CD14-positive monocyte (primary cell): ENCODE data around the gene PTPRU. TPM values are rescaled to one million over a fixed set of nuclear protein-coding genes. Genes with fewer than 3 reads are reported as not detected.
A peak's percentile ranks its signal among the peaks of the same experiment; 100 is the strongest.

ENCODE experiments used
- DNase-seq, 3 donors: peaks; one replicate each; pipeline ENCODE4 v3.0.0-alpha.2; 2011 to 2022
- H2AFZ ChIP-seq: 2 replicates; pipeline ENCODE4 v1.6.0; 2012; ENCODE audit warnings: mild to moderate bottlenecking, low read depth, low read length, inconsistent platforms; ENCODE audit not compliant: insufficient read depth, poor library complexity, severe bottlenecking
- H3K27ac ChIP-seq, 2 donors: 1 replicate in 1 of 2; 2 replicates in 1 of 2; pipeline ENCODE4 v1.5.1; 2012 to 2013; ENCODE audit warnings: low read length in 2 of 2, control low read depth in 1 of 2, inconsistent platforms in 1 of 2, low read depth in 1 of 2, mild to moderate bottlenecking in 1 of 2
- H3K27me3 ChIP-seq, 2 donors: one replicate each; pipeline versions ENCODE4 v1.6.0 to v1.6.1; 2011 to 2013; ENCODE audit warnings: low read length in 2 of 2; ENCODE audit not compliant: control insufficient read depth in 2 of 2, insufficient read depth in 2 of 2
- H3K36me3 ChIP-seq, 2 donors: replicated peaks in 1 of 2; 1 replicate in 1 of 2; 2 replicates in 1 of 2; pipeline versions ENCODE4 v1.5.1 to v1.6.1; 2012 to 2013; ENCODE audit warnings: low read length in 2 of 2, control low read depth in 1 of 2, inconsistent platforms in 1 of 2, mild to moderate bottlenecking in 1 of 2; ENCODE audit not compliant: insufficient read depth in 2 of 2, control insufficient read depth in 1 of 2
- H3K4me1 ChIP-seq, 2 donors: 1 replicate in 1 of 2; 2 replicates in 1 of 2; pipeline versions ENCODE4 v1.5.1 to v1.6.1; 2012 to 2013; ENCODE audit warnings: low read length in 2 of 2, control low read depth in 1 of 2, inconsistent platforms in 1 of 2, mild to moderate bottlenecking in 1 of 2, moderate library complexity in 1 of 2; ENCODE audit not compliant: insufficient read depth in 2 of 2, control insufficient read depth in 1 of 2
- H3K4me2 ChIP-seq: replicated peaks from 2 replicates; pipeline ENCODE3; 2012; ENCODE audit warnings: low read length, moderate library complexity, mild to moderate bottlenecking; ENCODE audit not compliant: poor library complexity, severe bottlenecking; ENCODE audit errors: extremely low read depth
- H3K4me3 ChIP-seq, 3 experiments: fragments of 200-600 bp in 1 of 3; sonication (generic) in 1 of 3; replicated peaks in 1 of 3; 1 replicate in 2 of 3; 2 replicates in 1 of 3; pipeline ENCODE4 v1.5.1; 2011 to 2013; ENCODE audit warnings: low read length in 3 of 3, mild to moderate bottlenecking in 3 of 3, control low read depth in 2 of 3, low read depth in 2 of 3, inconsistent platforms in 1 of 3, moderate library complexity in 1 of 3
- H3K79me2 ChIP-seq: 2 replicates; pipeline ENCODE4 v1.6.0; 2012; ENCODE audit warnings: mild to moderate bottlenecking, control low read depth, inconsistent platforms, low read length, moderate library complexity; ENCODE audit not compliant: insufficient read depth
- H3K9ac ChIP-seq: 2 replicates; pipeline ENCODE4 v1.6.0; 2017; ENCODE audit warnings: low read length, mild to moderate bottlenecking; ENCODE audit not compliant: insufficient read depth, poor library complexity, severe bottlenecking
- H3K9me3 ChIP-seq, 2 donors: replicated peaks in 1 of 2; 1 replicate in 1 of 2; 2 replicates in 1 of 2; pipeline versions ENCODE4 v1.5.1 to v1.6.1; 2012 to 2013; ENCODE audit warnings: low read length in 2 of 2, control low read depth in 1 of 2; ENCODE audit not compliant: control insufficient read depth in 1 of 2, insufficient read depth in 1 of 2
- H4K20me1 ChIP-seq: 2 replicates; pipeline ENCODE4 v1.6.0; 2012; ENCODE audit warnings: mild to moderate bottlenecking, low read length, control low read depth, moderate library complexity; ENCODE audit not compliant: insufficient read depth
- H3K27ac Mint-ChIP-seq, 7 donors: one replicate each; pipeline ENCODE4 v1.8.0; 2020; ENCODE audit warnings: mild to moderate bottlenecking in 7 of 7, mixed read lengths in 7 of 7, moderate library complexity in 6 of 7, inconsistent platforms in 2 of 7
- H3K27me3 Mint-ChIP-seq, 3 donors: one replicate each; pipeline ENCODE4 v1.8.0; 2021 to 2022; ENCODE audit warnings: low read depth in 3 of 3, mild to moderate bottlenecking in 3 of 3, mixed read lengths in 3 of 3, moderate library complexity in 3 of 3, inconsistent platforms in 1 of 3
- H3K36me3 Mint-ChIP-seq, 2 donors: one replicate each; pipeline ENCODE4 v1.8.0; 2020; ENCODE audit warnings: mixed read lengths in 2 of 2, inconsistent platforms in 1 of 2, mild to moderate bottlenecking in 1 of 2
- H3K4me1 Mint-ChIP-seq: one replicate; pipeline ENCODE4 v1.8.0; 2020; ENCODE audit warnings: mild to moderate bottlenecking, mixed read lengths
- H3K4me3 Mint-ChIP-seq, 2 donors: one replicate each; pipeline ENCODE4 v1.8.0; 2020; ENCODE audit warnings: mild to moderate bottlenecking in 2 of 2, mixed read lengths in 2 of 2, moderate library complexity in 1 of 2
- H3K9me3 Mint-ChIP-seq, 7 donors: one replicate each; pipeline ENCODE4 v1.8.0; 2020 to 2022; ENCODE audit warnings: mixed read lengths in 7 of 7, mild to moderate bottlenecking in 6 of 7, moderate library complexity in 6 of 7, inconsistent platforms in 2 of 7
- CTCF ChIP-seq: fragments of 200-600 bp; IDR thresholded peaks from one replicate; pipeline ENCODE4 v1.8.0; 2022; ENCODE audit warnings: antibody characterized with exemption, mild to moderate bottlenecking
- WGBS: methylation state at CpG from one replicate; pipeline ENCODE4 v1.1.5; 2013; ENCODE audit warnings: missing lambda C conversion rate; ENCODE audit not compliant: insufficient coverage; 5-methylcytosine and 5-hydroxymethylcytosine counted together
- intact Hi-C, 2 donors: fragments of 100-400 bp; cut with micrococcal nuclease; formaldehyde crosslinking; loops; one replicate each; pipeline versions ENCODE4 v1.15.0 to v1.15.1; 2023
- polyA plus RNA-seq, 3 donors: library from polyadenylated mRNA; depleted of rRNA in 1 of 3; unstranded in 2 of 3; stranded (reverse) in 1 of 3; fragments of 300-500 nt in 2 of 3; fragments of >200 nt in 1 of 3; fragmentation: Illumina TruSeq in 2 of 3; gene quantifications; 1 replicate in 2 of 3; 2 replicates in 1 of 3; pipeline ENCODE4 v1.2.3, GENCODE V29; 2012 to 2021

Gene PTPRU
- polyA plus RNA-seq, 3 donors = 0.42 to 1.4 TPM; not detected in 1

DNA sequence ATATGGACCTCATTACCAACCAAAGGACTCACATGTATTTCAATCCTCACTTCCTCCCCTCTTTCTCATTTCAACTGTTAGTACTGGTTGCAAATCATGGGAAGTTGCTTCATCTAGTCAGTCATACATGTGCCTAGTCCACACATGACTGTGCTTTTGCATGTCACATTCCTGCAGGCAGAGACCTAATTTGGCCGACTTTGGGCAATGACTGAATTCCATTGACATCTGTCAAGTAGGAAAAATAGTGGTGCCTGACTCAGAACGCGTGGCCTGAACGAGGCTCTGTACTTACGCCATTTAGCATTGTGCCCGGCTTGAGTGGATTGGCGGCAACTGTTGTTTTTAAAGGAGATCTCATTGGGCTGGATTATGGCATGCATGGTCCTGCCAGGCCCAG lies 18.0 kb downstream of the PTPRU start:
- H3K9me3 Mint-ChIP-seq = peaks cover 0 to 7% (median 0%) of the 10 kb centered on the region in 7 donors
- H3K36me3 ChIP-seq = no peaks in the 10 kb centered on the region
- no peaks in the 10 kb centered on the region for H3K9me3 ChIP-seq
- no peak overlapping the region for H3K4me2 ChIP-seq
- no peak overlapping the region for H3K27ac Mint-ChIP-seq
- no peak overlapping the region for H3K4me3 ChIP-seq
- no peaks in the 10 kb centered on the region for H3K4me1 Mint-ChIP-seq
- WGBS = 91% methylated on average over 6 of the region's 7 CpGs
- H3K27ac ChIP-seq = no peak overlapping the region
- peaks cover 29 to 35% (median 32%) of the 10 kb centered on the region in 3 donors for H3K27me3 Mint-ChIP-seq
- no peaks in the 10 kb centered on the region for H3K36me3 Mint-ChIP-seq
- intact Hi-C loops = no loop called here
- no peak overlapping the region for H3K9ac ChIP-seq
- peaks cover 5% of the 10 kb centered on the region in 2 donors for H3K4me1 ChIP-seq
- no peaks in the 10 kb centered on the region for H3K79me2 ChIP-seq
- no peak overlapping the region for H2AFZ ChIP-seq
- TF ChIP-seq CTCF = no peak
- no peak for DNase-seq
- H4K20me1 ChIP-seq = no peaks in the 10 kb centered on the region
- no peak overlapping the region for H3K4me3 Mint-ChIP-seq
- peaks cover 11 to 24% of the 10 kb centered on the region in 2 donors for H3K27me3 ChIP-seq

DNA sequence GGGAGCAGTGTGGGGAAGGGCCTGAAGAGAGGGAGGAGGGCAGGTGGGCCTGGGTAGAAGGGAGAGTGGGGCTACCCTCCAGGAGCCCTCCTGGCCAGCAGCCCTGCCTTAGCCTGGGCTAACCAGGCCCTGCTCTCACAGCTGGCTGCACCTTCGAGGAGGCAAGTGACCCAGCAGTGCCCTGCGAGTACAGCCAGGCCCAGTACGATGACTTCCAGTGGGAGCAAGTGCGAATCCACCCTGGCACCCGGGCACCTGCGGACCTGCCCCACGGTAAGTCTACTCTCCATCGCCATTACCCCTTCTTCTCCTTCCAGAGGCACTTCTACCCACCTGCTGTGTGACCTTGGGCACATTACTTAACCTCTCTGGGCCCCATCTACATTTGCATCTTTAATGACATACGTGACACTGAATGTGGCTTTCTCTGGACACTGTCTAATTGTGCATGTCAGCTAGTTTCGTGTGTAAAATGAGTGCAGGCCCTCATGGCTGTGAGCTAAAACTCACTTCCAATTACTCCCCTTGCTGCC lies 18.9 kb downstream of the PTPRU start:
- intact Hi-C loops = no loop called here
- TF ChIP-seq CTCF = no peak
- Histone ChIP-seq H2AFZ (no peak overlapping the region), H3K79me2 (no peaks in the 10 kb centered on the region), H3K9ac (no peak overlapping the region), H4K20me1 (no peaks in the 10 kb centered on the region), H3K4me2 (no peak overlapping the region), H3K27me3 (peaks cover 12 to 31% of the 10 kb centered on the region in 2 donors), H3K4me3 (no peak overlapping the region), H3K4me1 (peaks cover 9 to 11% of the 10 kb centered on the region in 2 donors), H3K9me3 (peaks cover 0 to 3% of the 10 kb centered on the region in 2 donors), H3K27ac (no peak overlapping the region), H3K36me3 (no peaks in the 10 kb centered on the region)
- H3K9me3 Mint-ChIP-seq = peaks cover 0 to 7% (median 2%) of the 10 kb centered on the region in 7 donors
- peak overlapping the region in 1 of 7 donors; percentile 52 for H3K27ac Mint-ChIP-seq
- peaks cover 33 to 38% (median 38%) of the 10 kb centered on the region in 3 donors for H3K27me3 Mint-ChIP-seq
- 88% methylated on average over 10 of the region's 10 CpGs for WGBS
- H3K36me3 Mint-ChIP-seq = peaks cover 2% of the 10 kb centered on the region in 2 donors
- H3K4me1 Mint-ChIP-seq = peaks cover 5% of the 10 kb centered on the region
- no peak for DNase-seq
- H3K4me3 Mint-ChIP-seq = no peak overlapping the region
